GM23338 (cell line): Measurements from ENCODE around the gene RRAS. TPM values are rescaled to one million over a fixed set of nuclear protein-coding genes. Genes with fewer than 3 reads are reported as not detected.
"Not testable (repeated sequence)": the region's sequence is repeated elsewhere in the genome, so short reads cannot be mapped to it uniquely, and the experiment has no call there.

Experiments used
- ATAC-seq: fragments of 200-7000 bp; cut with Tn5 transposase; 3 replicates; pipeline ENCODE4 v1.9.1; 2020
- DNase-seq: peaks from one replicate; pipeline ENCODE4 v3.0.0-alpha.2; 2015; ENCODE audit warnings: low spot score
- H2AFZ ChIP-seq: fragments of 200-600 bp; sonication (generic); 2 replicates; pipeline ENCODE4 v1.8.0; 2016; ENCODE audit warnings: antibody characterized with exemption, mild to moderate bottlenecking, moderate library complexity
- H3F3A ChIP-seq: fragments of 200-600 bp; sonication (generic); replicated peaks from 2 replicates; pipeline ENCODE4 v1.8.0; 2017; ENCODE audit warnings: antibody characterized with exemption, mixed run types, low read depth
- H3K27ac ChIP-seq: fragments of 200-600 bp; sonication (generic); 2 replicates; pipeline ENCODE4 v1.6.1; 2016; ENCODE audit warnings: low read depth
- H3K27me3 ChIP-seq: fragments of 200-600 bp; sonication (generic); 2 replicates; pipeline ENCODE4 v1.8.0; 2016; ENCODE audit warnings: mild to moderate bottlenecking, mixed run types, moderate library complexity; ENCODE audit not compliant: insufficient read depth
- H3K36me3 ChIP-seq: fragments of 200-600 bp; sonication (generic); 2 replicates; pipeline ENCODE4 v1.8.0; 2016; ENCODE audit warnings: mild to moderate bottlenecking; ENCODE audit not compliant: insufficient read depth
- H3K4me1 ChIP-seq: fragments of 200-600 bp; sonication (generic); 2 replicates; pipeline ENCODE4 v1.8.0; 2016; ENCODE audit warnings: mild to moderate bottlenecking, moderate library complexity; ENCODE audit not compliant: insufficient read depth
- H3K4me2 ChIP-seq: fragments of 200-600 bp; sonication (generic); 2 replicates; pipeline ENCODE4 v1.7.1; 2017; ENCODE audit warnings: mixed run types
- H3K4me3 ChIP-seq: fragments of 200-600 bp; sonication (generic); 2 replicates; pipeline ENCODE4 v1.6.1; 2016; ENCODE audit warnings: mixed run types
- H3K79me2 ChIP-seq: fragments of 200-600 bp; sonication (generic); replicated peaks from 2 replicates; pipeline ENCODE4 v1.8.0; 2017; ENCODE audit warnings: mild to moderate bottlenecking; ENCODE audit not compliant: insufficient read depth
- H3K9me2 ChIP-seq: fragments of 200-600 bp; sonication (generic); 2 replicates; pipeline ENCODE4 v1.8.0; 2017; ENCODE audit not compliant: insufficient read depth
- H4K20me1 ChIP-seq: fragments of 200-600 bp; sonication (generic); replicated peaks from 2 replicates; pipeline ENCODE4 v1.8.0; 2017; ENCODE audit warnings: mild to moderate bottlenecking; ENCODE audit not compliant: insufficient read depth
- H3K27ac Mint-ChIP-seq: 2 replicates; pipeline ENCODE4 v1.8.0; 2020; ENCODE audit warnings: inconsistent platforms, mild to moderate bottlenecking, moderate library complexity, mixed read lengths
- H3K27me3 Mint-ChIP-seq: 3 replicates; pipeline ENCODE4 v1.8.0; 2022; ENCODE audit warnings: low read depth, mild to moderate bottlenecking, moderate library complexity, mixed read lengths, inconsistent platforms; ENCODE audit not compliant: insufficient read depth, poor library complexity
- H3K36me3 Mint-ChIP-seq: 3 replicates; pipeline ENCODE4 v1.8.0; 2021; ENCODE audit warnings: low read depth, mild to moderate bottlenecking, inconsistent platforms, moderate library complexity, mixed read lengths
- H3K4me1 Mint-ChIP-seq: 3 replicates; pipeline ENCODE4 v1.8.0; 2020; ENCODE audit warnings: mild to moderate bottlenecking, inconsistent platforms, mixed read lengths
- H3K4me3 Mint-ChIP-seq: 3 replicates; pipeline ENCODE4 v1.8.0; 2021; ENCODE audit warnings: moderate library complexity, mild to moderate bottlenecking, inconsistent platforms, mixed read lengths
- H3K9me3 Mint-ChIP-seq: 3 replicates; pipeline ENCODE4 v1.8.0; 2020; ENCODE audit warnings: moderate library complexity, mild to moderate bottlenecking, inconsistent platforms, mixed read lengths
- CREB1 ChIP-seq: fragments of 250-450 bp; sonication (Bioruptor Pico); IDR thresholded peaks from 2 replicates; pipeline ENCODE4 v1.5.0; 2020; ENCODE audit warnings: low read depth, mild to moderate bottlenecking, moderate library complexity
- EZH2phosphoT487 ChIP-seq: fragments of 200-600 bp; sonication (generic); IDR thresholded peaks from one replicate; pipeline ENCODE4 v1.8.1; 2018; ENCODE audit warnings: antibody characterized with exemption; ENCODE audit not compliant: unreplicated experiment
- STAT1 ChIP-seq: IDR thresholded peaks from one replicate; pipeline ENCODE4 v1.6.1; 2016; ENCODE audit warnings: antibody characterized with exemption; ENCODE audit not compliant: unreplicated experiment
- ZNF331 ChIP-seq: fragments of 250-450 bp; sonication (Bioruptor Pico); IDR thresholded peaks from 2 replicates; pipeline ENCODE4 v1.5.0; 2020; ENCODE audit warnings: low read depth, mild to moderate bottlenecking, moderate library complexity
- polyA plus RNA-seq: library from polyadenylated mRNA; unstranded; fragments of >200 nt; fragmentation: Nextera tagmentation; extraction: Ambion mirVana; gene quantifications from 2 replicates; pipeline ENCODE4 v1.2.1, GENCODE V29; 2016
- total RNA-seq: library from RNA; depleted of rRNA; stranded (reverse); fragments of >200 nt; shearing (Covaris generic); gene quantifications from 2 replicates; pipeline ENCODE4 v1.2.3, GENCODE V29; 2014
- TF ChIP-seq, protein P1 (sequence below): IDR thresholded peaks from one replicate; pipeline ENCODE4 v1.6.1; 2018; ENCODE audit warnings: antibody characterized with exemption; ENCODE audit not compliant: unreplicated experiment
- TF ChIP-seq, protein P2 (sequence below), 2 experiments: fragments of 200-600 bp in 1 of 2; sonication (generic) in 1 of 2; conservative IDR thresholded peaks; 2 replicates each; pipeline versions ENCODE4 v1.5.1 to v1.6.1; 2016 to 2017; ENCODE audit warnings: antibody characterized with exemption in 2 of 2, low read depth in 2 of 2, mild to moderate bottlenecking in 2 of 2, moderate library complexity in 1 of 2

RRAS gene
- total and polyA plus RNA-seq, 2 experiments from 2014 or later = 9.3 to 30.0 TPM

DNA sequence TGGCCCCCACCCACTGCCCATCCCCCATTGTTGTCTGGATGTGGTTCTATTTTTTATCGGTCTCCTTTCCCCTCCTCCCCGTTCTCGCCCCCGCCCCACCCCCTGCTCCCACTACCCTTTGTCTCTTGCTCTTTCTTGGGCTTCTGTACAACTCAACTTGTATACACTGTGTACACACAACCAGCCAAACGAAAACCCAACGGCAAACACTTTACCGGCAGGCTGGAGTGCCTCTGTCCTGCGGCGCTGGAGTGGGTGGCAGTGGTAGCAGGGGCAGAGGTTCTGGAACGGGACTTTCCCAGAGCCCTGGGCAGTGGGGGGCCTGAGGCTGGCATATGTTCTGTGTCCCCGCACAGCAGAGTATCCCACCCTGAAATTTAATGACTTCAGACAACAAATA is 13.7 kb downstream of the RRAS start (continued):
- TF ChIP-seq, protein P1, sequence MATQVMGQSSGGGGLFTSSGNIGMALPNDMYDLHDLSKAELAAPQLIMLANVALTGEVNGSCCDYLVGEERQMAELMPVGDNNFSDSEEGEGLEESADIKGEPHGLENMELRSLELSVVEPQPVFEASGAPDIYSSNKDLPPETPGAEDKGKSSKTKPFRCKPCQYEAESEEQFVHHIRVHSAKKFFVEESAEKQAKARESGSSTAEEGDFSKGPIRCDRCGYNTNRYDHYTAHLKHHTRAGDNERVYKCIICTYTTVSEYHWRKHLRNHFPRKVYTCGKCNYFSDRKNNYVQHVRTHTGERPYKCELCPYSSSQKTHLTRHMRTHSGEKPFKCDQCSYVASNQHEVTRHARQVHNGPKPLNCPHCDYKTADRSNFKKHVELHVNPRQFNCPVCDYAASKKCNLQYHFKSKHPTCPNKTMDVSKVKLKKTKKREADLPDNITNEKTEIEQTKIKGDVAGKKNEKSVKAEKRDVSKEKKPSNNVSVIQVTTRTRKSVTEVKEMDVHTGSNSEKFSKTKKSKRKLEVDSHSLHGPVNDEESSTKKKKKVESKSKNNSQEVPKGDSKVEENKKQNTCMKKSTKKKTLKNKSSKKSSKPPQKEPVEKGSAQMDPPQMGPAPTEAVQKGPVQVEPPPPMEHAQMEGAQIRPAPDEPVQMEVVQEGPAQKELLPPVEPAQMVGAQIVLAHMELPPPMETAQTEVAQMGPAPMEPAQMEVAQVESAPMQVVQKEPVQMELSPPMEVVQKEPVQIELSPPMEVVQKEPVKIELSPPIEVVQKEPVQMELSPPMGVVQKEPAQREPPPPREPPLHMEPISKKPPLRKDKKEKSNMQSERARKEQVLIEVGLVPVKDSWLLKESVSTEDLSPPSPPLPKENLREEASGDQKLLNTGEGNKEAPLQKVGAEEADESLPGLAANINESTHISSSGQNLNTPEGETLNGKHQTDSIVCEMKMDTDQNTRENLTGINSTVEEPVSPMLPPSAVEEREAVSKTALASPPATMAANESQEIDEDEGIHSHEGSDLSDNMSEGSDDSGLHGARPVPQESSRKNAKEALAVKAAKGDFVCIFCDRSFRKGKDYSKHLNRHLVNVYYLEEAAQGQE = no peak
- TF ChIP-seq CREB1 (CRISPR knock-in tag) (no peak), ZNF331 (no peak), EZH2phosphoT487 (no peak), STAT1 (no peak)

DNA sequence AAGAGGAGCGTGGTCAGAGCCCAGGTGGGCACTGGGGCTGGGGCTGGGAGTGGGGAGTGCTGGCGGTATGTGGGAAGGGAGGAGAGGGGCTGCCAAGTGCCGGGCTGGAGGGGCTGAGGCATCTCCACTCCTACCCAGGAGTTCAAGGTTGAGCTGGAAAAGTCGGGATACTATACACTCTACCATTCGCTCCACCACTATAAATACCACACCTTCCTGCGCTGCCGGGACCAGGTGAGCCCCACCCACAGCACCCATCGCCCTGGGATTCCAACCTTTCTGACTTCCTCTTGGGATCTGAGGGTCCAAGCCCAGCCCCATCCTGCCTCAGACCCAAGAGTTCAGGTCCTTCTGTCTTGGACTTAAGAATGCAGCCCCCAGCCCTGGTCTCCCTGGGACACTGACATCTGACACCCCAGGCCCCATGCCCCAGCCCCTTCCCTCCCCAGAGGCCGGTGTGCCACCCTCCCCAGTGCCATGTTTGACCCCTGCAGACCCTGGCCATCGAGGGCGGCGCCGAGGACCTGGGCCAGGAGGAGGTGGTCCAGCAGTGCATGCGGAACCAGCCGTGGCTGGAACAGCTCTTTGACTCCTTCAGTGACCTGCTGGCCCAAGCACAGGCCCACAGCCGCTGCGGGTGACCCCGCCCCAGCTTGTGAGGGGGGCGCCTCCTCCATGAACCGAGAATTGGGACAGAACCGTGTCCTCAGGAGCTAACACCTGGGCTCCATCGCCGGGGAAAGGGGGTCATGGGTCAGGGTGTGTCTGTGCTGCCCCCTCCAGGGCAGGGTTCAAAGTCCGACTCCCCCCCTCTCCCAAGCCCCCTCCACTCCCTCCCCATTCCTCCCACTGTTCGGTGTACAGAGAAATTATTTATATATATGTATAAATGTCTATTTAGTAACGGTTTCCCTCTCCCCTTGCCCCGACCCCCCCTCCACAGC is 14.7 kb downstream of the RRAS start:
- Histone ChIP-seq H3K9me2 (no peaks in the 10 kb centered on the region), H3K4me1 (no peaks in the 10 kb centered on the region), H4K20me1 (peaks cover 18% of the 10 kb centered on the region), H3F3A (peaks cover 25% of the 10 kb centered on the region), H3K79me2 (peaks cover 6% of the 10 kb centered on the region), H3K27ac (no peak overlapping the region), H3K27me3 (no peaks in the 10 kb centered on the region), H3K4me2 (no peak overlapping the region), H3K36me3 (peaks cover 8% of the 10 kb centered on the region; the same call in 1 of the 2 replicates), H2AFZ (no peak overlapping the region), H3K4me3 (no peak overlapping the region)
- no peak overlapping the region for H3K4me3 Mint-ChIP-seq
- no peaks in the 10 kb centered on the region for H3K9me3 Mint-ChIP-seq
- no peak for TF ChIP-seq STAT1
- TF ChIP-seq, protein P2, sequence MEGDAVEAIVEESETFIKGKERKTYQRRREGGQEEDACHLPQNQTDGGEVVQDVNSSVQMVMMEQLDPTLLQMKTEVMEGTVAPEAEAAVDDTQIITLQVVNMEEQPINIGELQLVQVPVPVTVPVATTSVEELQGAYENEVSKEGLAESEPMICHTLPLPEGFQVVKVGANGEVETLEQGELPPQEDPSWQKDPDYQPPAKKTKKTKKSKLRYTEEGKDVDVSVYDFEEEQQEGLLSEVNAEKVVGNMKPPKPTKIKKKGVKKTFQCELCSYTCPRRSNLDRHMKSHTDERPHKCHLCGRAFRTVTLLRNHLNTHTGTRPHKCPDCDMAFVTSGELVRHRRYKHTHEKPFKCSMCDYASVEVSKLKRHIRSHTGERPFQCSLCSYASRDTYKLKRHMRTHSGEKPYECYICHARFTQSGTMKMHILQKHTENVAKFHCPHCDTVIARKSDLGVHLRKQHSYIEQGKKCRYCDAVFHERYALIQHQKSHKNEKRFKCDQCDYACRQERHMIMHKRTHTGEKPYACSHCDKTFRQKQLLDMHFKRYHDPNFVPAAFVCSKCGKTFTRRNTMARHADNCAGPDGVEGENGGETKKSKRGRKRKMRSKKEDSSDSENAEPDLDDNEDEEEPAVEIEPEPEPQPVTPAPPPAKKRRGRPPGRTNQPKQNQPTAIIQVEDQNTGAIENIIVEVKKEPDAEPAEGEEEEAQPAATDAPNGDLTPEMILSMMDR (conservative IDR thresholded peaks at IDR 0.05; ENCODE audit: low read depth in 2 of 2) = peak in 1 of 2 experiments; percentile 10; a peak in 1 of 4 replicates
- peaks cover 18% of the 10 kb centered on the region for H3K27me3 Mint-ChIP-seq
- DNase-seq = no peak
- no peak overlapping the region for H3K27ac Mint-ChIP-seq
- no peaks in the 10 kb centered on the region; the same call in 2 of the 3 replicates for H3K4me1 Mint-ChIP-seq
- H3K36me3 Mint-ChIP-seq = peaks cover 55% of the 10 kb centered on the region
- peak; percentile 31 for ATAC-seq

DNA sequence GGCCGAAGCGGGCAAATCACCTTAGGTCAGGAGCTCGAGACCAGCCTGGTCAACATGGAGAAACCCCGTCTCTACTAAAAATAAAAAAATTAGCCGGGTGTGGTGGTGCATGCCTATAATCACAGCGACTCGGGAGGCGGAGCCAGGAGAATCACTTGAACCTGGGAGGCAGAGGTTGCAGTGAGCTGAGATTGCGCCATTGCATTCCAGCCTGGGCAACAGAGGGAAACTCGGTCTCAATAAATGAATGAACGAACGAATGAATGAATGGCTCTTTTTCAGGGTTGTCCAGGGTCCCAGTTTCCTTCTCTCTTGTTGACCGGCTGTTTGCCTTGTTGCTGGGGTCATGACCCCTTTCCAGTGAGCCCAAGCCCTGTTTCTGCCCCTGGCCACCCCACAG is 22.1 kb downstream of the RRAS start:
- peaks cover 16% of the 10 kb centered on the region for H3K27me3 Mint-ChIP-seq
- H3K27ac ChIP-seq, ATAC-seq, H3K9me3 Mint-ChIP-seq, H3K27me3 ChIP-seq, H3K9me2 ChIP-seq, H2AFZ ChIP-seq, H3K4me3 ChIP-seq, H3K4me2 ChIP-seq, DNase-seq, H3K4me1 Mint-ChIP-seq, H3K4me1 ChIP-seq, H3K4me3 Mint-ChIP-seq: not testable (repeated sequence)
- Histone ChIP-seq H4K20me1 (peaks cover 49% of the 10 kb centered on the region), H3F3A (peaks cover 17% of the 10 kb centered on the region), H3K79me2 (peaks cover 23% of the 10 kb centered on the region), H3K36me3 (peaks cover 22% of the 10 kb centered on the region)
- peaks cover 83% of the 10 kb centered on the region for H3K36me3 Mint-ChIP-seq
- peak overlapping the region; percentile 67; the same call in 1 of the 2 replicates for H3K27ac Mint-ChIP-seq
